ENCODE results near the gene CFAP68. TPM values are rescaled to one million over a fixed set of nuclear protein-coding genes. Genes with fewer than 3 reads are reported as not detected.

Gene CFAP68, protein sequence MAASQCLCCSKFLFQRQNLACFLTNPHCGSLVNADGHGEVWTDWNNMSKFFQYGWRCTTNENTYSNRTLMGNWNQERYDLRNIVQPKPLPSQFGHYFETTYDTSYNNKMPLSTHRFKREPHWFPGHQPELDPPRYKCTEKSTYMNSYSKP
- 10 to 100 TPM; 19.5 to 22.4 TPM for total RNA-seq

DNA sequence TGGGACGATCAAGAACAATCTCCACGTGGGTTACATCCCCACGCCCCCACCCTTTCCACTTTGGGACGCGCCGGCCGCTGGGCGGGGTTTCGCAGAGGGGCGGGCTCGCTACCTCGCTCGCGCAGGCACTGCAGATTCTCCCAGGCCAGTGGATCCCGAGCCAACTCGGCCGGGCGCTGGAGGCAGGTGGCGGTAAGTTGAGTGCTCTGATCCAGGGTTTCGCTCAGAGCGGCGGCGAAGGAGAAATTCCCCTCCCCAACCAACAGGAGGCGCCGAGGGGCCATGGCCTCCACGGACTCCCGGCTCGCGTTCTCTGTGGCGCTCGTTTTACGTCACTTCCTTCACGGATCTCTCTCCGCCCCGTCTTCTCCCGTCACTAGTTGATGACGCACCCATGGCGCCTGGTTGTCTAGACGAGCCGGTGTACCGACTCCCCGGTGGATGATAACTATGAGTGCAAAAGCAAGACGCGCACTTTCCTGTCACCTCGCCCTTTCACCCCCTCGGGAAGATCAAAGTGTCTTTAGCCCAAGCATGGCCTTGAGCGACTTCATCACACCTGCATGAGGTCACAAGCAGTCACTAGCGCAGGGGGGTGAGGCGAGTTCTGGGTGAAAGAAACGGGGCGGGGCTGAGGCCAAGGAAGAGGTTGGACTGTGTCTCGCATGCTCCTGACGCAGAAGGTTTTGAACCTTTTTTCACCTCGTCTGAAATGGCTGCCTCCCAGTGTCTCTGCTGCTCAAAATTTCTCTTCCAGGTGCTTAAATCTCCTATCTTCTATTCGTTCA lies at the start of gene CFAP68, which contains the start of gene FDXACB1:
Gene CFAP68 (plus strand): TSS at position 693 of the 788 bp plus-strand sequence. CDS start 20 bp downstream, at position 713.
Gene FDXACB1 (minus strand): TSS at position 317 of the 788 bp plus-strand sequence. CDS start 33 bp downstream, at position 284.
- H3K27ac Mint-ChIP-seq = peak within 1 kb of the TSS; percentile 100
- H3K4me3 Mint-ChIP-seq = peak within 1 kb of the TSS; percentile 96
- H3K4me1 Mint-ChIP-seq = peaks cover 10% of the 10 kb centered on the region
- no peaks in the 10 kb centered on the region for H3K27me3 Mint-ChIP-seq
- ATAC-seq (replicated peaks) = peak; percentile 93
- H3K9me3 Mint-ChIP-seq = no peaks in the 10 kb centered on the region
- peaks cover 36% of the 10 kb centered on the region for H3K36me3 Mint-ChIP-seq (ENCODE audit: low read depth)

GRCh38 chr11:111833524-111833923 lies 45.8 kb upstream of the CFAP68 start:
- H3K4me3 Mint-ChIP-seq = no peak overlapping the region
- no peaks in the 10 kb centered on the region for H3K9me3 Mint-ChIP-seq
- ATAC-seq (replicated peaks) = no peak
- peaks cover 8% of the 10 kb centered on the region for H3K4me1 Mint-ChIP-seq
- H3K27ac Mint-ChIP-seq = no peak overlapping the region
- peaks cover 96% of the 10 kb centered on the region for H3K36me3 Mint-ChIP-seq (ENCODE audit: low read depth)
- no peaks in the 10 kb centered on the region for H3K27me3 Mint-ChIP-seq

- Mint-ChIP-seq H3K27ac (no peak overlapping the region), H3K4me3 (no peak overlapping the region), H3K4me1 (no peaks in the 10 kb centered on the region), H3K27me3 (no peaks in the 10 kb centered on the region), H3K9me3 (no peaks in the 10 kb centered on the region), H3K36me3 (ENCODE audit: low read depth) (peaks cover 93% of the 10 kb centered on the region)
- ATAC-seq (replicated peaks) = no peak
Observed at GRCh38 chr11:111834432-111835163, 44.7 kb upstream of the CFAP68 start.

GRCh38 chr11:111835665-111836064 lies 43.7 kb upstream of the CFAP68 start:
- Mint-ChIP-seq H3K9me3 (no peaks in the 10 kb centered on the region), H3K4me1 (no peaks in the 10 kb centered on the region), H3K36me3 (ENCODE audit: low read depth) (peaks cover 93% of the 10 kb centered on the region), H3K4me3 (no peak overlapping the region), H3K27ac (no peak overlapping the region), H3K27me3 (no peaks in the 10 kb centered on the region)
- ATAC-seq (replicated peaks) = no peak

- Mint-ChIP-seq H3K9me3 (no peaks in the 10 kb centered on the region), H3K4me1 (no peaks in the 10 kb centered on the region)
Observed at GRCh38 chr11:111836162-111836561, 43.2 kb upstream of the CFAP68 start.

GRCh38 chr11:111836721-111837120 lies 42.6 kb upstream of the CFAP68 start:
- H3K36me3 Mint-ChIP-seq (ENCODE audit: low read depth) = peaks cover 95% of the 10 kb centered on the region
- no peaks in the 10 kb centered on the region for H3K9me3 Mint-ChIP-seq
- ATAC-seq (replicated peaks) = peak; percentile 52
- peak overlapping the region; percentile 17 for H3K27ac Mint-ChIP-seq
- no peak overlapping the region for H3K4me3 Mint-ChIP-seq
- no peaks in the 10 kb centered on the region for H3K27me3 Mint-ChIP-seq
- H3K4me1 Mint-ChIP-seq = no peaks in the 10 kb centered on the region

More at GRCh38 chr11:111836162-111836561, 43.2 kb upstream of the CFAP68 start:
- no peak overlapping the region for H3K4me3 Mint-ChIP-seq
- H3K27me3 Mint-ChIP-seq = no peaks in the 10 kb centered on the region
- H3K36me3 Mint-ChIP-seq (ENCODE audit: low read depth) = peaks cover 95% of the 10 kb centered on the region
- no peak for ATAC-seq (replicated peaks)
- no peak overlapping the region for H3K27ac Mint-ChIP-seq

- H3K36me3 Mint-ChIP-seq (ENCODE audit: low read depth) = peaks cover 89% of the 10 kb centered on the region
- no peaks in the 10 kb centered on the region for H3K27me3 Mint-ChIP-seq
- no peak for ATAC-seq (replicated peaks)
- peak overlapping the region; percentile 17 for H3K27ac Mint-ChIP-seq
- no peaks in the 10 kb centered on the region for H3K9me3 Mint-ChIP-seq
- no peak overlapping the region for H3K4me3 Mint-ChIP-seq
- no peaks in the 10 kb centered on the region for H3K4me1 Mint-ChIP-seq
Observed at GRCh38 chr11:111837366-111837891, 41.9 kb upstream of the CFAP68 start.

- Mint-ChIP-seq H3K4me3 (no peak overlapping the region), H3K27ac (no peak overlapping the region), H3K27me3 (no peaks in the 10 kb centered on the region), H3K9me3 (no peaks in the 10 kb centered on the region), H3K36me3 (ENCODE audit: low read depth) (peaks cover 85% of the 10 kb centered on the region), H3K4me1 (no peaks in the 10 kb centered on the region)
- no peak for ATAC-seq (replicated peaks)
Observed at GRCh38 chr11:111838054-111838453, 41.3 kb upstream of the CFAP68 start.

- H3K9me3 Mint-ChIP-seq = no peaks in the 10 kb centered on the region
- no peaks in the 10 kb centered on the region for H3K4me1 Mint-ChIP-seq
- no peak for ATAC-seq (replicated peaks)
- peaks cover 85% of the 10 kb centered on the region for H3K36me3 Mint-ChIP-seq (ENCODE audit: low read depth)
- no peak overlapping the region for H3K4me3 Mint-ChIP-seq
- H3K27me3 Mint-ChIP-seq = no peaks in the 10 kb centered on the region
- no peak overlapping the region for H3K27ac Mint-ChIP-seq
Observed at GRCh38 chr11:111840143-111840542, 39.2 kb upstream of the CFAP68 start.

- ATAC-seq (replicated peaks) = peak; percentile 89
- Mint-ChIP-seq H3K4me1 (no peaks in the 10 kb centered on the region), H3K9me3 (no peaks in the 10 kb centered on the region), H3K27me3 (no peaks in the 10 kb centered on the region), H3K36me3 (ENCODE audit: low read depth) (peaks cover 84% of the 10 kb centered on the region), H3K4me3 (no peak overlapping the region), H3K27ac (no peak overlapping the region)
Observed at GRCh38 chr11:111841370-111842053, 37.8 kb upstream of the CFAP68 start.

- Mint-ChIP-seq H3K27me3 (no peaks in the 10 kb centered on the region), H3K27ac (no peak overlapping the region), H3K9me3 (no peaks in the 10 kb centered on the region), H3K36me3 (ENCODE audit: low read depth) (peaks cover 86% of the 10 kb centered on the region), H3K4me3 (no peak overlapping the region), H3K4me1 (no peaks in the 10 kb centered on the region)
- ATAC-seq (replicated peaks) = no peak
Observed at GRCh38 chr11:111843661-111844060, 35.7 kb upstream of the CFAP68 start.

- peaks cover 88% of the 10 kb centered on the region for H3K36me3 Mint-ChIP-seq (ENCODE audit: low read depth)
- no peaks in the 10 kb centered on the region for H3K4me1 Mint-ChIP-seq
- H3K27ac Mint-ChIP-seq = no peak overlapping the region
- ATAC-seq (replicated peaks) = no peak
- H3K9me3 Mint-ChIP-seq = no peaks in the 10 kb centered on the region
- no peak overlapping the region for H3K4me3 Mint-ChIP-seq
- H3K27me3 Mint-ChIP-seq = no peaks in the 10 kb centered on the region
Observed at GRCh38 chr11:111845276-111846028, 33.9 kb upstream of the CFAP68 start.

- H3K4me1 Mint-ChIP-seq = no peaks in the 10 kb centered on the region
- peaks cover 87% of the 10 kb centered on the region for H3K36me3 Mint-ChIP-seq (ENCODE audit: low read depth)
- H3K4me3 Mint-ChIP-seq = no peak overlapping the region
- no peak for ATAC-seq (replicated peaks)
- no peak overlapping the region for H3K27ac Mint-ChIP-seq
- H3K9me3 Mint-ChIP-seq = no peaks in the 10 kb centered on the region
- no peaks in the 10 kb centered on the region for H3K27me3 Mint-ChIP-seq
Observed at GRCh38 chr11:111846063-111846462, 33.3 kb upstream of the CFAP68 start.

Measured in activated T-helper 17 cell treated with anti-CD3 and anti-CD28 coated beads, Interleukin-2, amount 50 U/mL, for 72 hours (primary cell).